HG03565 (cell line): ENCODE results near the gene TSEN2.
"Not testable (repeated sequence)": the region's sequence is repeated elsewhere in the genome, so short reads cannot be mapped to it uniquely, and the experiment has no call there.

ENCODE experiments used
- ATAC-seq: cut with Tn5 transposase; IDR thresholded peaks from one replicate; pipeline ENCODE4 v1.9.1; 2021; ENCODE audit warnings: mild to moderate bottlenecking, moderate library complexity; ENCODE audit not compliant: unreplicated experiment

The TSEN2 gene

GRCh38 chr3:12451960-12452359 lies 32.3 kb upstream of the TSEN2 start:
- ATAC-seq = no peak

GRCh38 chr3:12452361-12453330 lies 31.6 kb upstream of the TSEN2 start:
- ATAC-seq = no peak

GRCh38 chr3:12454076-12454815 lies 30.0 kb upstream of the TSEN2 start:
- ATAC-seq = no peak

GRCh38 chr3:12454816-12455121 lies 29.5 kb upstream of the TSEN2 start:
- no peak for ATAC-seq

- ATAC-seq = no peak
Observed at GRCh38 chr3:12455740-12456139, 28.5 kb upstream of the TSEN2 start.

GRCh38 chr3:12456441-12456840 lies 27.8 kb upstream of the TSEN2 start:
- ATAC-seq = no peak

GRCh38 chr3:12457380-12457779 lies 26.9 kb upstream of the TSEN2 start:
- ATAC-seq = not testable (repeated sequence)

- ATAC-seq = no peak
Observed at GRCh38 chr3:12458901-12459300, 25.4 kb upstream of the TSEN2 start.

GRCh38 chr3:12460127-12460526 lies 24.2 kb upstream of the TSEN2 start:
- no peak for ATAC-seq

- no peak for ATAC-seq
Observed at GRCh38 chr3:12461097-12461649, 23.1 kb upstream of the TSEN2 start.

GRCh38 chr3:12462159-12462947 lies 21.9 kb upstream of the TSEN2 start:
- ATAC-seq = no peak

GRCh38 chr3:12463686-12464085 lies 20.6 kb upstream of the TSEN2 start:
- no peak for ATAC-seq

GRCh38 chr3:12464181-12464580 lies 20.1 kb upstream of the TSEN2 start:
- no peak for ATAC-seq

- ATAC-seq = no peak
Observed at GRCh38 chr3:12465151-12465835, 19.0 kb upstream of the TSEN2 start.

GRCh38 chr3:12465836-12466225 lies 18.4 kb upstream of the TSEN2 start:
- ATAC-seq = no peak

- no peak for ATAC-seq
Observed at GRCh38 chr3:12467746-12468145, 16.5 kb upstream of the TSEN2 start.

GRCh38 chr3:12468276-12468675 lies 16.0 kb upstream of the TSEN2 start:
- no peak for ATAC-seq

- ATAC-seq = no peak
Observed at GRCh38 chr3:12468757-12469156, 15.5 kb upstream of the TSEN2 start.

GRCh38 chr3:12469222-12469621 lies 15.1 kb upstream of the TSEN2 start:
- not testable (repeated sequence) for ATAC-seq

- ATAC-seq = no peak
Observed at GRCh38 chr3:12470111-12470510, 14.2 kb upstream of the TSEN2 start.
